Gastrocnemius medialis (tissue), 4 donors: Measurements from ENCODE around the gene SDC3. TPM values are rescaled to one million over a fixed set of nuclear protein-coding genes. Genes with fewer than 3 reads are reported as not detected.

ENCODE experiments used
- ATAC-seq, 2 donors: fragments of 150-250 bp; one replicate each; pipeline ENCODE4 v1.9.1; 2016
- DNase-seq, 2 donors: peaks; one replicate each; pipeline ENCODE4 v3.0.0-alpha.2; 2019
- H3K27ac ChIP-seq, 4 donors: fragments of 200-600 bp; sonication (generic); 1 replicate in 1 of 4; 2 replicates in 3 of 4; pipeline ENCODE4 v1.5.1; 2016 to 2018; ENCODE audit warnings: mild to moderate bottlenecking in 2 of 4, moderate library complexity in 1 of 4
- H3K27me3 ChIP-seq, 3 donors: fragments of 200-600 bp; sonication (generic) in 2 of 3; 1 replicate in 1 of 3; 2 replicates in 2 of 3; pipeline versions ENCODE4 v1.5.1 to v1.6.0; 2016 to 2019; ENCODE audit warnings: mild to moderate bottlenecking in 1 of 3, moderate library complexity in 1 of 3
- H3K36me3 ChIP-seq, 2 donors: fragments of 200-600 bp; sonication (generic) in 1 of 2; one replicate each; pipeline ENCODE4 v1.5.1; 2017 to 2018
- H3K4me1 ChIP-seq, 2 donors: fragments of 200-600 bp; sonication (generic) in 1 of 2; one replicate each; pipeline ENCODE4 v1.5.1; 2016 to 2017; ENCODE audit warnings: mild to moderate bottlenecking in 2 of 2
- H3K4me3 ChIP-seq, 4 donors: fragments of 200-600 bp; sonication (generic) in 3 of 4; 1 replicate in 1 of 4; 2 replicates in 3 of 4; pipeline ENCODE4 v1.5.1; 2016 to 2019; ENCODE audit warnings: mild to moderate bottlenecking in 2 of 4
- H3K9me3 ChIP-seq, 3 donors: fragments of 200-600 bp; sonication (generic) in 2 of 3; 1 replicate in 1 of 3; 2 replicates in 2 of 3; pipeline ENCODE4 v1.5.1; 2016 to 2019
- POLR2A ChIP-seq, 2 donors: fragments of 450-650 bp; IDR thresholded peaks; one replicate each; pipeline ENCODE4 v1.6.1; 2017; ENCODE audit warnings: antibody characterized with exemption in 2 of 2, mild to moderate bottlenecking in 2 of 2, moderate library complexity in 2 of 2
- in situ Hi-C, 4 donors: fragments of 200-750 bp; cut with MboI; loops; one replicate each; pipeline versions ENCODE4 v1.15.0 to v1.8.0; 2017; ENCODE audit warnings: low sequenced_read_pairs in 4 of 4
- intact Hi-C: fragments of 100-400 bp; cut with DNase I; formaldehyde crosslinking; loops from one replicate; pipeline ENCODE4 v1.15.1; 2023; ENCODE audit warnings: low total_unique reads
- total RNA-seq, 4 donors: library from RNA; depleted of rRNA; stranded (reverse); fragments of >200 nt; gene quantifications; one replicate each; pipeline versions ENCODE4 v1.1.0 to v1.2.3, GENCODE V29; 2016
- TF ChIP-seq, protein P1 (sequence below), 5 experiments: fragments of 450-650 bp in 3 of 5; fragments of 200-600 bp in 2 of 5; sonication (generic) in 2 of 5; IDR thresholded peaks in 4 of 5; conservative IDR thresholded peaks in 1 of 5; 1 replicate in 4 of 5; 2 replicates in 1 of 5; pipeline ENCODE4 v1.5.1; 2016 to 2019; ENCODE audit warnings: antibody characterized with exemption in 5 of 5, mild to moderate bottlenecking in 3 of 5, moderate library complexity in 3 of 5

The SDC3 gene
- total RNA-seq, 4 donors from 2014 or later: 2.7 to 5.6 (median 3.0) TPM

DNA sequence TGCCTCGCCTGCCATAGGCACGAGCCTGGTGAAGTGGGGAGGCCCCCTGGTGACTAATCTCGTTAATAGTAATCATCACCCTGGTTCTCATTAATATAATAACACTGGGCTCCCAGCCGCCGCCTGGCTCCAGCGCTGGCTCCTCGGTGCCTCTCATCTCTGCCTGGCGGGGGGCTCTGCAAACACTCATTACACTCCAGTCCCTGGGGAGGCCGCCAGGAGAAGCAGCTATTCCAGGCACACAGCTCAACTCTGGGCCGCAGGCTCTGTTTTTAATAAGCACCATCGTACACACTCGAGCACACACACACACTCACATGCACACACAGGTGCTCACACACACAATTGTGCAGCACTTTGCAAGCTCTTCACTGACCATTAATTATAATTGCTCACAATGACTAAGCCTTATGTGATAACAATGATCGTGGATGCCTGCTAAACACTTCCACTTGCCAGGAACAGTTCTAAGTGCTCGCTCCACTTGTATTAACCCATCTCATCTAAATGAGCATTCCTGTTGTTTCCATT is 52.2 kb downstream of the SDC3 start:
- in situ Hi-C loops: no loop called here
- no peaks in the 10 kb centered on the region for H3K27me3 ChIP-seq
- no peaks in the 10 kb centered on the region for H3K36me3 ChIP-seq
- no peak overlapping the region for H3K27ac ChIP-seq
- ATAC-seq: no peak
- no peaks in the 10 kb centered on the region for H3K9me3 ChIP-seq
- no peak overlapping the region for H3K4me3 ChIP-seq
- intact Hi-C loops: no loop called here
- no peak for DNase-seq
- TF ChIP-seq POLR2A (IDR thresholded peaks at IDR 0.05): no peak
- TF ChIP-seq, protein P1, sequence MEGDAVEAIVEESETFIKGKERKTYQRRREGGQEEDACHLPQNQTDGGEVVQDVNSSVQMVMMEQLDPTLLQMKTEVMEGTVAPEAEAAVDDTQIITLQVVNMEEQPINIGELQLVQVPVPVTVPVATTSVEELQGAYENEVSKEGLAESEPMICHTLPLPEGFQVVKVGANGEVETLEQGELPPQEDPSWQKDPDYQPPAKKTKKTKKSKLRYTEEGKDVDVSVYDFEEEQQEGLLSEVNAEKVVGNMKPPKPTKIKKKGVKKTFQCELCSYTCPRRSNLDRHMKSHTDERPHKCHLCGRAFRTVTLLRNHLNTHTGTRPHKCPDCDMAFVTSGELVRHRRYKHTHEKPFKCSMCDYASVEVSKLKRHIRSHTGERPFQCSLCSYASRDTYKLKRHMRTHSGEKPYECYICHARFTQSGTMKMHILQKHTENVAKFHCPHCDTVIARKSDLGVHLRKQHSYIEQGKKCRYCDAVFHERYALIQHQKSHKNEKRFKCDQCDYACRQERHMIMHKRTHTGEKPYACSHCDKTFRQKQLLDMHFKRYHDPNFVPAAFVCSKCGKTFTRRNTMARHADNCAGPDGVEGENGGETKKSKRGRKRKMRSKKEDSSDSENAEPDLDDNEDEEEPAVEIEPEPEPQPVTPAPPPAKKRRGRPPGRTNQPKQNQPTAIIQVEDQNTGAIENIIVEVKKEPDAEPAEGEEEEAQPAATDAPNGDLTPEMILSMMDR (IDR thresholded peaks at IDR 0.05 in 4 of 5, conservative IDR thresholded peaks at IDR 0.05 in 1 of 5): no peak
- H3K4me1 ChIP-seq: no peaks in the 10 kb centered on the region

DNA sequence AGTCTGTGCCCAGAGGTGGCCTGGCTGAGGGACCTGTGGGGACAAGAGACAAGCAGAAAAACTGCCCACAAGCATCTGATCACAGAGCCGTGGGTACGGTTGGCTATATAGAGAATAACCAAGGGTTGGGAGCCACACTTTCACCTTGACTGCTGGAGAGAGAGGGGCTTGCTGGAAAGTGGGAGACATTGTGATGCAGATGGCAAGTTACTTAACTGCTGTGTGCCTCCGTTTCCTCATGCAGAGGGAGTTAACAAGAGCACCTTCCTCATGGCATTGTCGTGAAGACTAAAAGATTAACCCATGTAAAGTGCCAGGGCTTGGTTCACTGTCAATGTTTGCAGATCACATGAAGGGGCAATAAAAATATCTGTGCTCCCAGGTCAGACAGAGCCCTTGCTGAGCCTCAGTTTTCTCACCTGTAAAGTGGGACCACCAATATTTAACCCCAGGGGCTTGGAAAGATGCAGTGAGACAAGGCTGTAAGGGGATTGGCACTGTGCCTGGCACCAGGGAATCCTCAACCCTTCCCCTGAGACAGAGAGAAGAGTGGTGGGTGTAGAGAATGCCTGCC is 52.8 kb downstream of the SDC3 start:
- ATAC-seq (no peak), DNase-seq (no peak)
- H3K27me3 ChIP-seq: no peaks in the 10 kb centered on the region
- in situ Hi-C loops (no loop called here), intact Hi-C loops (no loop called here)
- no peak overlapping the region for H3K27ac ChIP-seq
- TF ChIP-seq, protein P1 (IDR thresholded peaks at IDR 0.05 in 4 of 5, conservative IDR thresholded peaks at IDR 0.05 in 1 of 5): no peak
- TF ChIP-seq POLR2A (IDR thresholded peaks at IDR 0.05): no peak
- H3K4me1 ChIP-seq: no peaks in the 10 kb centered on the region
- H3K4me3 ChIP-seq: no peak overlapping the region
- H3K36me3 ChIP-seq: no peaks in the 10 kb centered on the region
- no peaks in the 10 kb centered on the region for H3K9me3 ChIP-seq

DNA sequence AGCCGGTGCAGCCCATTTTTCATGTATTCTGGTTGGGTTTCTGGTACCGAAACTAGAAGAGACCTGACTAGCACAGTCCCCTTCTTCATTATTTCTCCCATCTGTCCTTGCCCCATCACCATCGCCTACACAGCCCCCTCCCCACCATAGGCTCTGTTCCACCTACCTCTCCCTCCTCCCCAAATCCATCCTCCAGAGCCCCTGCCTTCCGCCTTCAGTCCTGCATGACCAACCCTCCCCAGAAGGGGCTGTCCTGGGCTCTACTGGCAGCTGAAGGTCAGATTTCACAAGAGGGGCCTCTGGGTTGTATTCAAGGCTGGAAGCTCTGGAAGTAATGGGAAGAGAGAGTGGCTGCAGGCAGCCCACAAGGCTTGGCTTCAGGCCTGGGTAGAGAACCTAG is 55.2 kb downstream of the SDC3 start:
- H3K36me3 ChIP-seq: no peaks in the 10 kb centered on the region
- H3K27ac ChIP-seq: no peak overlapping the region
- no peaks in the 10 kb centered on the region for H3K9me3 ChIP-seq
- no peak overlapping the region for H3K4me3 ChIP-seq
- in situ Hi-C loops: no loop called here
- H3K4me1 ChIP-seq: no peaks in the 10 kb centered on the region
- no peak for ATAC-seq
- intact Hi-C loops: no loop called here
- TF ChIP-seq, protein P1 (IDR thresholded peaks at IDR 0.05 in 4 of 5, conservative IDR thresholded peaks at IDR 0.05 in 1 of 5): no peak
- TF ChIP-seq POLR2A (IDR thresholded peaks at IDR 0.05): no peak
- no peak for DNase-seq
- no peaks in the 10 kb centered on the region for H3K27me3 ChIP-seq

DNA sequence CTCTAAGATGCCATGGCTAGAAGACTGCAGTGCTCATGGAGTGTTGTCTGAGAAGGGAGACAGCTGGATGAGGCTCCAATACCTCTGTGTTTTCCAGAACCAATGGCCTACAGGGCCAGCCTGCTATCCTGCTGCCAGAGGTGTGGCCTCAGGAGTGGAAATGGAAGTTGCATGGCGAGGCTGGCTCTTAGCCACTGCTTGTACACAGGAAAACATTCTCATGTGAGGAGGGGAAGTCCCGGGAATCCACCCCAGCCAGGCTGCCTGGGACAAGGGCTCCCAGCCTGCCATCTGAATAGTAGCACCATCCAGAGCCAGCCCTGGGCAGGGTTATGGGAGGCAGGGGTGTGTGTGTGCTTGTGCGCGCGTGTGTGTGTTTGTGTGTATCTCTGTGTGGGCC is 56.5 kb downstream of the SDC3 start:
- peak overlapping the region in 3 of 4 donors; percentile 27 to 58 (median 33) for H3K27ac ChIP-seq
- H3K4me3 ChIP-seq: no peak overlapping the region

More for the DNA sequence above, 56.5 kb downstream of the SDC3 start:
- ATAC-seq (peak; percentile 41 to 57), DNase-seq (peak; percentile 37 to 46)
- in situ Hi-C loops: no loop called here
- intact Hi-C loops: no loop called here
- Histone ChIP-seq H3K9me3 (no peaks in the 10 kb centered on the region), H3K27me3 (no peaks in the 10 kb centered on the region), H3K4me1 (no peaks in the 10 kb centered on the region), H3K36me3 (no peaks in the 10 kb centered on the region)
- no peak for TF ChIP-seq POLR2A (IDR thresholded peaks at IDR 0.05)
- TF ChIP-seq, protein P1 (IDR thresholded peaks at IDR 0.05 in 4 of 5, conservative IDR thresholded peaks at IDR 0.05 in 1 of 5): no peak
